ENCODE data around the gene ASB8.

ASB8 gene

GRCh38 chr12:48157018-48157888 lies at the start of gene ASB8:
Gene ASB8, minus strand, starts transcription at chr12:48157515. Its CDS starts 4,019 bp downstream, at chr12:48153496.
- peak; percentile 100 for DNase-seq (ENCODE audit: low read depth)

- no peak for DNase-seq (ENCODE audit: low read depth)
Observed at GRCh38 chr12:48203192-48203591, 45.9 kb upstream of the ASB8 start, which contains the start of gene OR10AD1. Gene OR10AD1, minus strand, starts transcription at chr12:48203292. Its CDS starts 0 bp downstream, at chr12:48203292.

- DNase-seq (ENCODE audit: low read depth), result no peak
Observed at GRCh38 chr12:48202766-48203165, 45.5 kb upstream of the ASB8 start.

- no peak for DNase-seq (ENCODE audit: low read depth)
Observed at GRCh38 chr12:48201516-48201915, 44.2 kb upstream of the ASB8 start.

GRCh38 chr12:48201091-48201490 lies 43.8 kb upstream of the ASB8 start:
- no peak for DNase-seq (ENCODE audit: low read depth)

- DNase-seq (ENCODE audit: low read depth), result no peak
Observed at GRCh38 chr12:48199774-48200221, 42.5 kb upstream of the ASB8 start.

GRCh38 chr12:48198985-48199384 lies 41.7 kb upstream of the ASB8 start:
- no peak for DNase-seq (ENCODE audit: low read depth)

- no peak for DNase-seq (ENCODE audit: low read depth)
Observed at GRCh38 chr12:48198672-48198971, 41.3 kb upstream of the ASB8 start.

- peak; percentile 83 for DNase-seq (ENCODE audit: low read depth)
Observed at GRCh38 chr12:48197971-48198671, 40.8 kb upstream of the ASB8 start.

GRCh38 chr12:48197549-48197970 lies 40.2 kb upstream of the ASB8 start:
- no peak for DNase-seq (ENCODE audit: low read depth)

GRCh38 chr12:48194799-48195201 lies 37.5 kb upstream of the ASB8 start:
- DNase-seq (ENCODE audit: low read depth), result no peak

- no peak for DNase-seq (ENCODE audit: low read depth)
Observed at GRCh38 chr12:48193623-48194022, 36.3 kb upstream of the ASB8 start.

GRCh38 chr12:48192861-48193260 lies 35.5 kb upstream of the ASB8 start:
- no peak for DNase-seq (ENCODE audit: low read depth)

- no peak for DNase-seq (ENCODE audit: low read depth)
Observed at GRCh38 chr12:48191096-48191495, 33.8 kb upstream of the ASB8 start.

- DNase-seq (ENCODE audit: low read depth), result peak; percentile 59
Observed at GRCh38 chr12:48189331-48190125, 32.2 kb upstream of the ASB8 start.

GRCh38 chr12:48187916-48188695 lies 30.8 kb upstream of the ASB8 start:
- no peak for DNase-seq (ENCODE audit: low read depth)

- no peak for DNase-seq (ENCODE audit: low read depth)
Observed at GRCh38 chr12:48185181-48185919, 28.0 kb upstream of the ASB8 start.

GRCh38 chr12:48184549-48184922 lies 27.2 kb upstream of the ASB8 start:
- no peak for DNase-seq (ENCODE audit: low read depth)

- DNase-seq (ENCODE audit: low read depth), result no peak
Observed at GRCh38 chr12:48183876-48184548, 26.7 kb upstream of the ASB8 start.
